SU-DHL-6 (cell line): ENCODE data around the gene TPMT.

ENCODE experiments used
- H2AFZ ChIP-seq: fragments of 200-600 bp; sonication (generic); 2 replicates; pipeline ENCODE4 v1.6.1; 2014; ENCODE audit warnings: low read depth, mild to moderate bottlenecking, moderate library complexity, mixed read lengths, antibody characterized with exemption, low read length; ENCODE audit not compliant: severe bottlenecking
- H3F3A ChIP-seq: fragments of 200-600 bp; shearing (Covaris generic); 2 replicates; pipeline ENCODE4 v1.6.0; 2016; ENCODE audit warnings: antibody characterized with exemption, mild to moderate bottlenecking; ENCODE audit not compliant: insufficient read depth
- H3K27ac ChIP-seq: fragments of 200-600 bp; sonication (generic); 2 replicates; pipeline ENCODE4 v1.5.1; 2016; ENCODE audit warnings: low read depth, mild to moderate bottlenecking, low read length, moderate library complexity, mixed read lengths
- H3K27me3 ChIP-seq: fragments of 200-600 bp; sonication (generic), shearing (Covaris generic); 2 replicates; pipeline ENCODE4 v1.6.0; 2014; ENCODE audit warnings: mild to moderate bottlenecking, low read length
- H3K36me3 ChIP-seq: fragments of 200-600 bp; sonication (generic); 2 replicates; pipeline ENCODE4 v1.6.1; 2014; ENCODE audit warnings: mild to moderate bottlenecking, low read length, mixed read lengths
- H3K4me2 ChIP-seq: fragments of 300-600, 200-600 bp; shearing (Covaris generic), sonication (generic); 2 replicates; pipeline ENCODE4 v1.6.0; 2014; ENCODE audit warnings: low read length, low read depth, mild to moderate bottlenecking; ENCODE audit not compliant: poor library complexity, severe bottlenecking
- H3K4me3 ChIP-seq: fragments of 200-600 bp; sonication (generic); 2 replicates; pipeline ENCODE4 v1.5.1; 2014; ENCODE audit warnings: antibody characterized with exemption, low read length, mild to moderate bottlenecking, mixed read lengths; ENCODE audit not compliant: insufficient read depth, poor library complexity, severe bottlenecking
- H3K79me2 ChIP-seq: fragments of 200-600 bp; sonication (generic); 2 replicates; pipeline ENCODE4 v1.6.1; 2014; ENCODE audit warnings: mild to moderate bottlenecking, low read length, moderate library complexity; ENCODE audit not compliant: insufficient read depth
- H3K9ac ChIP-seq: fragments of 200-600 bp; sonication (generic); 2 replicates; pipeline ENCODE4 v1.7.0; 2014; ENCODE audit warnings: mild to moderate bottlenecking, low read length
- H3K9me2 ChIP-seq: fragments of 200-600 bp; sonication (generic); replicated peaks from 2 replicates; pipeline ENCODE4 v1.6.1; 2014; ENCODE audit warnings: low read length; ENCODE audit not compliant: insufficient read depth
- H3K9me3 ChIP-seq: fragments of 200-600 bp; sonication (generic); 2 replicates; pipeline ENCODE4 v1.6.1; 2014; ENCODE audit warnings: low read length, mixed read lengths; ENCODE audit not compliant: insufficient read depth
- H4K20me1 ChIP-seq: fragments of 200-600 bp; sonication (generic); 2 replicates; pipeline ENCODE4 v1.6.1; 2014; ENCODE audit warnings: low read depth, mild to moderate bottlenecking, antibody characterized with exemption, low read length, moderate library complexity, mixed read lengths
- CTCF ChIP-seq: fragments of 200-600 bp; sonication (generic); IDR thresholded peaks from one replicate; pipeline ENCODE4 v1.5.1; 2017; ENCODE audit warnings: antibody characterized with exemption, mild to moderate bottlenecking, low read length, moderate library complexity; ENCODE audit not compliant: insufficient read depth, poor library complexity, severe bottlenecking
- EZH2phosphoT487 ChIP-seq: fragments of 200-600 bp; sonication (generic), shearing (Covaris generic); conservative IDR thresholded peaks from 2 replicates; pipeline ENCODE4 v1.6.1; 2018; ENCODE audit warnings: mild to moderate bottlenecking, antibody characterized with exemption, low read length, moderate library complexity, mixed read lengths

Gene TPMT

GRCh38 chr6:18154507-18155149, at the start of gene TPMT:
Gene TPMT, minus strand, starts transcription at chr6:18155077. Its CDS starts 5,950 bp downstream, at chr6:18149127.
- peak within 1 kb of the TSS; percentile 88 for H3K4me3 ChIP-seq
- TF ChIP-seq EZH2phosphoT487 (no peak), CTCF (no peak)
- H3K27ac ChIP-seq, result peak within 1 kb of the TSS; percentile 73
- H3F3A ChIP-seq, result peaks cover 19% of the 10 kb centered on the region
- H3K36me3 ChIP-seq, result peaks cover 1% of the 10 kb centered on the region; the same call in 1 of the 2 replicates
- H3K79me2 ChIP-seq, result peaks cover 5% of the 10 kb centered on the region; the same call in 1 of the 2 replicates
- H3K9me2 ChIP-seq, result no peaks in the 10 kb centered on the region
- H3K4me2 ChIP-seq, result peak within 1 kb of the TSS; percentile 81
- H4K20me1 ChIP-seq, result no peaks in the 10 kb centered on the region
- no peaks in the 10 kb centered on the region for H3K27me3 ChIP-seq
- H3K9me3 ChIP-seq, result no peaks in the 10 kb centered on the region
- H3K9ac ChIP-seq, result peak within 1 kb of the TSS; percentile 85
- H2AFZ ChIP-seq, result peak within 1 kb of the TSS; percentile 96

GRCh38 chr6:18203786-18204185, 48.9 kb upstream of the TPMT start:
- H3K9me2 ChIP-seq, result no peaks in the 10 kb centered on the region
- no peaks in the 10 kb centered on the region for H3K27me3 ChIP-seq
- peaks cover 17% of the 10 kb centered on the region; the same call in 1 of the 2 replicates for H3K36me3 ChIP-seq
- H3K4me2 ChIP-seq, result no peak overlapping the region
- no peaks in the 10 kb centered on the region for H3K79me2 ChIP-seq
- TF ChIP-seq CTCF, result no peak
- TF ChIP-seq EZH2phosphoT487, result no peak
- H4K20me1 ChIP-seq, result no peaks in the 10 kb centered on the region
- H3K9me3 ChIP-seq, result no peaks in the 10 kb centered on the region
- no peak overlapping the region for H3K9ac ChIP-seq
- H3F3A ChIP-seq, result no peaks in the 10 kb centered on the region
- no peak overlapping the region for H2AFZ ChIP-seq
- no peak overlapping the region for H3K27ac ChIP-seq
- H3K4me3 ChIP-seq, result no peak overlapping the region

- no peaks in the 10 kb centered on the region for H3K9me3 ChIP-seq
- no peak overlapping the region for H2AFZ ChIP-seq
- H3K79me2 ChIP-seq, result no peaks in the 10 kb centered on the region
- H3K27me3 ChIP-seq, result no peaks in the 10 kb centered on the region
- H3K4me3 ChIP-seq, result no peak overlapping the region
- H3K4me2 ChIP-seq, result no peak overlapping the region
- H3F3A ChIP-seq, result no peaks in the 10 kb centered on the region
- no peak overlapping the region for H3K27ac ChIP-seq
- no peaks in the 10 kb centered on the region for H4K20me1 ChIP-seq
- H3K9me2 ChIP-seq, result no peaks in the 10 kb centered on the region
- no peak overlapping the region for H3K9ac ChIP-seq
- H3K36me3 ChIP-seq, result no peaks in the 10 kb centered on the region
- TF ChIP-seq EZH2phosphoT487, result no peak
Observed at GRCh38 chr6:18192026-18192425, 37.1 kb upstream of the TPMT start.

GRCh38 chr6:18189196-18189595, 34.3 kb upstream of the TPMT start:
- Histone ChIP-seq H3F3A (no peaks in the 10 kb centered on the region), H3K79me2 (no peaks in the 10 kb centered on the region), H3K4me2 (no peak overlapping the region), H3K27me3 (no peaks in the 10 kb centered on the region), H3K27ac (no peak overlapping the region), H3K36me3 (no peaks in the 10 kb centered on the region), H3K4me3 (no peak overlapping the region), H3K9me3 (no peaks in the 10 kb centered on the region), H4K20me1 (no peaks in the 10 kb centered on the region), H2AFZ (no peak overlapping the region), H3K9me2 (no peaks in the 10 kb centered on the region), H3K9ac (no peak overlapping the region)
- TF ChIP-seq EZH2phosphoT487 (no peak), CTCF (no peak)
